HS-5 (cell line): ENCODE measurements around the gene TBX10.
"Not testable (repeated sequence)": the region's sequence is repeated elsewhere in the genome, so short reads cannot be mapped to it uniquely, and the experiment has no call there.

ENCODE experiments used
- DNase-seq: peaks from one replicate; pipeline ENCODE4 v3.0.0-alpha.2; 2012; ENCODE audit warnings: low read depth

TBX10 gene

DNA sequence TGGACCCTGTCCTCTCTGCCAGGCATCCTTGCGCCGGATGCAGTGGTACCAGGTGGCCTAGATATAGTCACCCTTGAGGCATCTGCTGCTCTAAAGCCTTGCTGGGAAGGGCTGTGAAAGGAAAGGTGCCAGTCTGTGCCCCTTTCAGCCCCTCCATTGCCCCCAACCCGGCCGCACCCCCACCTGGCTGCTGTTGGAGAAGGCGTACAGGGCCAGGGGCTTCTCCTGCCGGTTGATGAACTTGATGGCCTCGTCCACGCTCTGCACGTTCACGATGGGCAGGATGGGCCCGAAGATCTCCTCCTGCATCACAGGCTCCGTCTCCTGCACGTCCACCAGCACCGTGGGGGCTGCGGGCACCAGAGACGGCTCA lies 24.6 kb upstream of the TBX10 start:
- DNase-seq = no peak

DNA sequence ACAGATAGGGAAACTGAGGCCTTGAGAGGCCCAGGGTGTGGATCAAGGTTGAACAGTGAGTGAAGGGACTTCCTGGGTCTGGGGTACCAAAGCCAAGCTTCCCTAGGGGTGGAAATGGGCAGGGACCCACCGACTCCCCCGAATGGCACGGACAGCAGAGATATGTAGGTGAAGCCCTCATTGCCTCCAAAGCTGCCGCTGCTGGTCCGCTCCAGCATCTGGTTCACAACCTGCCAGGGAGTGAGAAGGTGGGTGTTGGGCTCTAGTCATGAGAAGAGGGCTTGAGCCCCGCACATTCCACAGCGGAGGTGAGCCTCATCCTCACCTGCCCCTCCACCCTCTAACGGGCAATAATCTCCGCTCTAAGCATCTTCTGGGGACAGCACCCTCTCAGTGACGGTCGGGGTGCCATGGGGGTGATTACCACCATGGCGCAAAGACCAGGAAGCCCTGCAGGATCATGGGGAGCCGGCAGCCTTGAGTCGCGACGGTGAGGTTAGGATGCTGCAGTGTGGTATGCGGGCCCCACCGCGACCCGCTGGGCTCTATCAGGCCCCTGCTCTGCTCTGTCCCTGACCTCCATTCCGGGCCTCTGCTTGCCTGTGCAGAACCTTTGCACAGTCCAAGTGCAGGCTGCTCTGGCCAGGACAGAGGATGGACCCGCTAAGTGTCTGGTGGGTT lies 24.1 kb upstream of the TBX10 start:
- DNase-seq = no peak

DNA sequence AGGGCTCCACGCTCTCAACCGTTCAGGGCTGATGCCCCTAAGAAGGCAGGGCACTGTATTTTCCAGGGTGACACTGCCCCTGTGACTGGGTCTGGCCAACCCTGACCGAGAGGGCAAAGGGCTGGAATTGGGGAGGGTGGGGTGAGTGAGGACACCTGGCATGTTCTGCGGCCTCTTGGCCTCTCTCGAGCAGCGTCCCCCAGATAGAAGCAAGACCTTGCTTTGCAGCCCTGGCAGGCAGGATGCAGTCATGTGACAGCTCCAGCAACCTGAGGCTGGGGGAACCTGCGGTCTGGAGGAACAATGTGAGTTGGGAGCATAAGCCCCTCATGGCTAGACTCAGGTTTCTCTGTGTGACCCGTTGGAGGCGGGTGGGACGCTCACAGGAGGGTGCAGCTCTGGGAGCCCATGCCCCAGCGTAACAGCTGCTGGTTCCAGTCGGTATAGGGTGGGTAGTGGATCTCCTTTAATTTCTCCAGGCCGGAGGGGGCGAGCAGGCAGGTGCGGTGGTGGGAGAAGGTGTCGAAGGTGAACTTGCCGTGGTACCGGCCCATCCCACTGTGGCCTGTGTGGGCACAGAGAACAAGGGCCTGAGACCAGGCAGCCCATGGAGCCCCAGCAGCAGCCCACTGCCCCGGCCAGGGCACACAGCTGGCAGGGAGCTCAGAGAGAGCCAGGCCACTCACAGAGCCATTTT lies 23.4 kb upstream of the TBX10 start:
- no peak for DNase-seq

DNA sequence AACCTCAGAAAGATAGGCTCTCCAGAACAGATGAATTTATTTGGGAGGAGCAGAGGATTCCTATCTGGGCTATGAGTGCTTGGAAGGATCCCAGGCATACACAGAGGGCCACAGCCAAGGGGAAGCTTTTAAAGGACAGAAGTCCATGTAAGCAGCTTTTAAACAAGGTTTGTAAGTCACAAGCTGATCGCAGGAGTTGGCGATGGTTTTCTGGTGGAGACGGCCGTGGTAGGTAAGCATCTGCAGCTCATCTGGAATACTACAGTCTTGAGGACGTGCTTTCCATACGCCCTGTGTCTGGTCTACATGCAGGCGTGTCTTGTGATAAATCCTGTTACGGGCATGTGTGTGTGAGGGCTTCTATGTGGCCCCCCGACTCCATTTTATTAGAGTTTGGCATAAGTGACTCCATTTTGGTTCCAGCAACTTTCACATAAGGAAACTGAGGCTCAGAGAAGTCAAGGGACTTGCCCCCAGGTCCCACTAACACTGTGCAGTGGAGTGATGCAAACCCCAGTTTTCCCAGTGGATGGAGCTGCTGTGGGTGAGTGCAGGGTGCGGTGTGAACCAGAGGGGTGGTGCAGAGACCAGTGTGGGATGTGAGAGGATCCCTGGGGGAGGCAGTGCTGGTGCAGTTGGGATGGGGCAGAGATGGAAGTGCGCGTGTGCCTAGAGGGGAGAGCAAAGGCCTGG lies 22.7 kb upstream of the TBX10 start:
- DNase-seq = no peak

DNA sequence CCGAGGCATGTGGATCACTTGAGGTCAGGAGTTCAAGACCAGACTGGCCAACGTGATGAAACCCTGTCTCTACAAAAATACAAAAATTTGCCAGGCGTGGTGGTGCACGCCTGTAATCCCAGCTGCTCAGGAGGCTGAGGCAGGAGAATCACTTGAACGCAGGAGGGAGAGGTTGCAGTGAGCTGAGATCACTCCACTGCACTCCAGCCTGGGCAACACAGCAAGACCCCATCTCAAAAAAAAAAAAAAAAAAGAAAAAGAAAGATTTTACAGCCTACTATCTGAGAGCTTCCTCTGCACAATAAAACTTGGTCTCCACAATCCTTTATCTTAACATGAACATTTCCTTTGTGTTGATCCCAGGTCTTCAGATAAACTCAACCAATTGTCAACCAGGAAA lies 21.2 kb upstream of the TBX10 start:
- not testable (repeated sequence) for DNase-seq

DNA sequence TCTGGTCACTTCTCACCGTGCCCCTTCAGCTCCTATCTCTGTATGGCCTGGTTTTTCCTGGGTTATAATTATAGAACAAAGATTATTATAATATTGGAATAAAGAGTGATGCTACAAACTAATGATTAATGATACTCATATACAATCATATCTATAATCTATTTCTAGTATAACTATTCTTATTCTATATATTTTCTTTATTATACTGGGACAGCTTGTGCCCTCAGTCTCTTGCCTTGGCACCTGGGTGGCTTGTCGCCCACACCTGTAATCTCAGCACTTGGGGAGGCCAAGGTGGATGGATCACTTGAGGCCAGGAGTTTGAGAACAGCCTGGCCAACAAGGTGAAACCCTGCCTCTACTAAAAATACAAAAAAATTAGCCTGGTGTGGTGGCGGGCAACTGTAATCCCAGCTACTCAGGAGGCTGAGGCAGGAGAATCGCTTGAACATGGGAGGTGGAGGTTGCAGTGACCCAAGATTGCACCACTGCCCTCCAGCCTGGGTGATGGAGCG lies 20.1 kb upstream of the TBX10 start:
- not testable (repeated sequence) for DNase-seq

DNA sequence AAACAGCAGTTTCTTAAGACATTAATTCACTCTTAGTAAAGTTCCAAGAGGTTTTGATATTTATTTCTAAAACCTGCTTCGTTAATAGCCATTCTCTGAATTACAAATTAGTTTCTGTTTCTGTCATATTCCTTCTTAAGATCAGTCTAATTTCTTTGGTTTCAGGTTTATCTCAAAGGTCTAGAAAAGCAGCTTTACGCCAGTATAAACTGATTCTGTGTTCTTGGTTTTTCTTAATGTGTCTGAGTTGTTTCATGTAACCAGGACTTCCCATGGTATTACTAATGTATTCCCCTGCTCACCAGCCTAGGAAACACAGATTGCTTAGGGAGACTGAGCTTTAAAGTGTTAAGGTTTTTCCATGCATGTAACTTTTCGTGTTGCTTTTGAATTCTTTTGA lies 17.7 kb upstream of the TBX10 start:
- no peak for DNase-seq

DNA sequence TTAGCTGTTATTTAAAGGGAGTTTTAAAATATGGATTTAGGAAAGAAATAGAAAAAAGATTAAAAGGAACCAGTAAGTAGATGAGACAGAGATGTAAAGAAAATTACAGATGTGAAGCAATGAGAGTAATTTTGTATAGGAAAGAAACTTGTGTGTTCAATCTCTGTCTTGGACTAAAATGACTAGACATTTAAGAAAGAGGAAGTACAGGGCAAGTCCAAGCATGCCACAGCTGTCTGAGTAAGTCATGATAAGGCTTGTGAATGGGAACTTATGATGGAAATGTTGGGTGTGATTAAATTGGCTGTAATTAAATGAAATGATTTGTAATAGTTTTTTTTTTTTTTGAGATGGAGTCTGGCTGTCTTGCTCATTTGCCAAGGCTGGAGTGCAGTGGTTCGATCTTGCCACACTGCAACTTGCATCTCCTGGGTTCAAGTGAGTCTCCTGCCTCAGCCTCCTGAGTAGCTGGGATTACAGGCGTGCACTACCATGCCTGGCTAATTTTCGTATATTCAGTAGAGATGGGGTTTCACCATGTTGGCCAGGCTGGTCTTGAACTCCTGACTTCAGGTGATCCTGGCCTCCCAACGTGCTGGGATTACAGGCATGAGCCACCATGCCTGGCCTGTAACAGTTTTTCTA lies 16.8 kb upstream of the TBX10 start:
- no peak for DNase-seq

DNA sequence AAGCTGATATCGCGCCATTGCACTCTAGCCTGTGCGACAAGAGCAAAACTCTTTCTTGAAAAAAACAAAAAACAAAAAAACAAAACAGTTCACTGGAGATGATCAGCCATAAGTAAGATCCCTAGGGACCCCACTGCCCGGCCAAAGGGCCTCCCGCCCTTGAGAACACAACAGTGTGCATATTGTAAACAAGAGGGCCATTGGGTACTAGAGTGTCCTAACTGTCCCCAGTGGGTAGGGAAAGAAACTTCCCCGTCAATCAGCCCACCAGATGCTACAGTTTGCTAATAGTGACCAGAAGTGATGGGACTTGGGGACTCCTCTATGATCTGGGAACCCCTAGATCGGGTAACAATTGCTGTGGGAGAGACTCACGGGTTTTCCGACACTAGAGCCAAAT lies 14.7 kb upstream of the TBX10 start:
- DNase-seq = no peak

DNA sequence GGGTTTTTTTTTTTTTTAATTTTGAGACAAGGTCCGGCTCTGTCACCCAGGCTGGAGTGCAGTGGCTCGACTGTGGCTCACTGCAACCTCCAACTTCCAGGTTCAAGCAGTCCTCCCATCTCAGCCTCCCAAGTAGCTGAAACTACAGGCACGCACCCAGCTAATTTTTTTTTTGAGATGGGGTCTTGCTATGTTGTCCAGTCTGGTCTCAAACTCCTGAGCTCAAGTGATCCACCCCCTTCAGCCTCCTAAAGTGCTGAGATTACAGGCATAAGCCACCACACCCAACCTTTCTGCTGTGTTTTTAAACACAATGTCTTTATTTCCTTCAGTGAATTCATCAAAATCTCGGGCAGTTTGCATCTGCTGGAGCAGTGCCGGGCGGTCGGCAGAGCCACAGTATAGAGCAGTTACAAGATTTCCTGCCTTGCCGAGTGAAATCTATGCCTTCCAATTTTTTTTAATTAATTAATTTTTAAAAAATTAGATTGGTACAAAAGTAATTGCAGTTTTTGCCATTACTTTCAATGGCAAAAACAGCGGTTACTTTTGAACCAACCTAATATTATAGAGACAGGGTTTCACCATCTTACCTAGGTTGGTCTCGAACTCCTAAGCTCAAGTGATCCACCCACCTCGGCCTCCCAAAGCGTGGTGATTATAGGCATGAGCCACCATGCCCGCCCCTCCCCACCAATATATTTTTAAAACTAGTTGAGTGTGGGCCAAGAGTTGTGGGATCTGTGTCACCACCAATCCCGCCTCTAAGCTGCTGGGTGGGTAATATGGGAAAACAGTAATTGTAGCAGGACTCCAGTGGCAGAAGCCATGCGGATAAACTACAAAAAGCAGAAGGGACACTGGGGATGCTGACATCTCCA lies 13.6 kb upstream of the TBX10 start:
- DNase-seq = no peak

DNA sequence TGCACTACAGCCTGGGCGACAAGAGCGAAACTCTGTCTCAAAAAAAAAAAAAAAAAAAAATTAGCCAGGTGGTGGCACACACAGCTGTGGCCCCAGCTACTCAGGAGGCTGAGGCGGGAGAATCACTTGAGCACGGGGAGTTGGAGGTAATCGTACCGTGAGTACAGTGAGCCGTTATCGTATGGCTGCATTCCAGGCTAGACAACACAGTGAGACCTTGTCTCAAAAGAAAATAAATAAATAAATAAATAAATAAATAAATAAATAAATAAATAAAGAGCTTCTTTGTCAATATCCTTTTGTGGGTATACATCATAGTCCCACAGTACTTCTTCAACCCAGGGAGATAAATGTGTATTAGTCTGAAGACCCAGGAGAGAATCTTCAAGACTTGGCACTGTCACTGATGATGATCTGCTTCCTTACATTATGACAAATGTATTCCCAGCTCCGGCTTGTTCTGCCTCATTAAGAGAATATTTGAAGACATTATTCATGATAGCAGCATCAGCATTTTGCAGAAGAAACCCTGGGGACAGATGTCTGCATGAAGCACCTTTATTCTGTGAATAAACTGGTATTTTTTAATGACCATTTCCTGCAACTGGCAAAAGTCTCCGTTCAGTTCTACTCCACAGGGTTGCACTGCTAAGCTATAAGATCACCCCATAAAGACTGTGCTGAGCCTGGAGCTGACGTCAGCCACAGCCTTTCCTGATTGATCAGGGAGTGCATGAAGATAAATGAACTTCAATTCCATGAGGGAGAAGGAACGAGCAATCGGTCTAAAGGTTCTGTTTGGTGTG lies 12.6 kb upstream of the TBX10 start:
- no peak for DNase-seq

DNA sequence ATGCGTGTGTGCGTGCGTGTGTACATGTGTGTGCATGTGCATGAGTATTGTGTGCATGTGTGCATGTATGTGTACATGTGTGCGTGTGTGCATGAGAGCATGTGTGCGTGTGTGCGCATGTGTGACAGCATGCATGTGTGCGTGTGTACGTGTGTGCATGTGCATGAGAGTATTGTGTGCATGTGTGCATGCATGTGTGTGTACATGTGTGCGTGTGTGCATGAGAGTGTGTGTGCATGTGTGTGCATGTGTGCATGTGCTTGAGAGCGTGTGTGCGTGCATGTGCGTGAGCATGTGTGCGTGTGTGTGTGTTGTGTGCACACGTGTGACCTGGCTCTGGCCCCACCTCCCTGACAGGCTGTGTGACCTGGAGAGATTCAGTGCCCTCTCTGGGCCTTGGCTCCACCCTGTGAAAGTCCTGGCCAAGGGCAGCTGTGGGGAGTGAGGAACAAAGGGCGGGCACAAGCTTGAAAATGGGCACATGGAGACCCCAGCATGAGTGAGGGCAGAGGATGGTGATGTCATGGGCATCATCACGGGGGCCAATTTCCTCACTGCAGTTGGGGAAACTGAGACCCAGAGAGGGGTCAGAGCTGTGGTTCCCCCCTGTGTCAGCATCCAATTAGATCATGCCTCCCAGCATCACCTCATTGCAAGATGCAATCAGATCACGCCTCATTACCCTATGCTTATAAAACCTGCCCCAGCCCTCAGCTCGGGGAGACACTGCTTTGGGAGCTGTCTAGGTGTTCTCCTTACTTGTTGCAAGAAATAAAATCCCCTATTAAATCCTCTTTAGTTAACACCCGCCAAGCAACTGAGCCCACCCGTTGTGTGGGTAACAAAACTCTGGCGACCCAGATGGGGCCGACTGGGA lies 10.3 kb upstream of the TBX10 start:
- DNase-seq = no peak

DNA sequence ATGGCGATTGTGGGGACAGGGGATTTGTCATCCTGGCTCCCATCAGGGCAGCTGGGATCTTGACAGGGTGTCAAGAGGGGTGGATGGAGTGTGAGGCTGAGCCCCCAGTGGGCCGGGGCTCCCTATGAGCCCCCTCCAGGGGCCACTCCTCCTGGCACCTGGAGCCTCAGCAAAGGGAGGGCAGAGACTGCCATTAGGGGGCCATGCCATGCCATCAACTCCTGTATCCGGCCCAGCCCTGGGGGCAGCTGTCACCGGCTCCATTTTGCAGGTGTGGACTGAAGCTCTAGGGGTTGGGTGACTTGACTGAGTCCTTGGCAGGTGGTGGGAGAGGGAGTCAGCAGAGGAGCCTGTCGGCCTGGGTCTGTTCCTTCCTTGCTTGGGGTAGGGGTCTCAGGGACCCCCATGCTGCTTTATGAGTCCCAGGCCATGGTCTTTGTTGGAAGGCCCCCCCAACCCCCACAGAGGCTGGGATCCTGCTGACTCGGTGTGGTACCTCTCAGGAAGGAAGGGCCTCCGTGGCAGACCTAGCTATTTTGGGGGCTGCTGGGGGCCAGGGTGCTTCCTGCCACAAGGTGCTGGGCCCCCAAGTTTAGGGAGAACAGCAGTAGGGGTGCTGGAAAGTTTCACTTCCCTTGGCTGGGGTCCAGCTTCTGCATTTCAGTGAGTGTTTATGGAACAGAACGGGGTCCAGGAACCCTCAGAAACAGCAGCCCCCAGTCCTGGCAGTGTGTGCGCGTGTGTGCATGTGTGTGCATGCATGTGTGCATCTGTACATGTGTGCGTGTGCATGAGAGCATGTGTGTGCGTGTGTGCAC lies 9.4 kb upstream of the TBX10 start:
- DNase-seq = no peak

DNA sequence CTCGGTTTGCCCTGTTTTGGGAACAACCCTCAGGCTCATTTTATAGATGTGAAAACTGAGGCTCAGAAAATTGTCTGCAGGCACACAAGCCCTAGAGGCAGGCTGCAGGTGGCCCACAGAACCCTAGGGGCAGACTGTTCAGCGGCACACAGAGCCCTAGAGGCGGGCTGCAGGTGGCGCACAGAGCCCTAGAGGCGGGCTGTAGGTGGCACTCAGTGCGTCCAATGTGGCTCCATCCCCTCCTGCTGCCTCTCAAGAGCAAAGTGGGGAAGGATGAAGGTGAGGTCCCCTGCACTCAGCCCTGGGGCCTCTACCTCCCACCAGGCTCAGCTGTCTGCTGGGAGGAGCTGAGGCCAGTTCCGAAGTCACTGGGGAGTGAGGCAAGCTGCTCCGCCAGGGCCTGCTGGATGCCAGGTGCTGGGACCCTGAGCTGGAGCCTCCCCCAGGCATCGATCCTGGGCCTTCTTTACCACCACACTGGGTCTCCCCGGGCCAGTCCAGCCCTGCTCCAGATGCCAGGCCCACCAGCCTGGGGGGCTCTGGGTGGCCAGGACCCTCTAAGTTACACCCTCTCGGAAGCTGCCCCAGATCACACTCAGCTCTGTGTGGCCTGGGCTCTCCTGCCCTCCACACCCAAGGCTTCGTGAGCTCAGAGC lies 8.7 kb upstream of the TBX10 start:
- DNase-seq = no peak

DNA sequence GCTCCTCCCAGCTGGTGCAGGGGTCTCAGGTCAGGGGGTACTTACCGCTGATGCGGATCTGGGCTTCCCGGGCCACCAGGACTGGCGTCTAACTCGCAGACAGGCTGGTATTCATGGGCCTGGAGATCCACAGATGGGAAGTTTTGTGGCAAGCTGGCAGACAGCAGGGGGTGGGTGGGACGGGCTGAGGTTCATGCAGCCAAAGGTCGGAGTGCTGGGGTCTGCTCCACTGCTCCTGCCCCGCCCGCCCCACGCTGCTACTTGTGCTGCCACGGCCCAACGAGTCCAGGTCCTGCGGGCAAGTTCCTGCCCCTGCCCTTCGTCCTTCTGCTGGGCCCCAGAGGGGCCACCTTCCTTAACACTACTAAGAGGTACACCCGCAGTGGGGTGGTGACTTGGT lies 7.9 kb upstream of the TBX10 start:
- no peak for DNase-seq

DNA sequence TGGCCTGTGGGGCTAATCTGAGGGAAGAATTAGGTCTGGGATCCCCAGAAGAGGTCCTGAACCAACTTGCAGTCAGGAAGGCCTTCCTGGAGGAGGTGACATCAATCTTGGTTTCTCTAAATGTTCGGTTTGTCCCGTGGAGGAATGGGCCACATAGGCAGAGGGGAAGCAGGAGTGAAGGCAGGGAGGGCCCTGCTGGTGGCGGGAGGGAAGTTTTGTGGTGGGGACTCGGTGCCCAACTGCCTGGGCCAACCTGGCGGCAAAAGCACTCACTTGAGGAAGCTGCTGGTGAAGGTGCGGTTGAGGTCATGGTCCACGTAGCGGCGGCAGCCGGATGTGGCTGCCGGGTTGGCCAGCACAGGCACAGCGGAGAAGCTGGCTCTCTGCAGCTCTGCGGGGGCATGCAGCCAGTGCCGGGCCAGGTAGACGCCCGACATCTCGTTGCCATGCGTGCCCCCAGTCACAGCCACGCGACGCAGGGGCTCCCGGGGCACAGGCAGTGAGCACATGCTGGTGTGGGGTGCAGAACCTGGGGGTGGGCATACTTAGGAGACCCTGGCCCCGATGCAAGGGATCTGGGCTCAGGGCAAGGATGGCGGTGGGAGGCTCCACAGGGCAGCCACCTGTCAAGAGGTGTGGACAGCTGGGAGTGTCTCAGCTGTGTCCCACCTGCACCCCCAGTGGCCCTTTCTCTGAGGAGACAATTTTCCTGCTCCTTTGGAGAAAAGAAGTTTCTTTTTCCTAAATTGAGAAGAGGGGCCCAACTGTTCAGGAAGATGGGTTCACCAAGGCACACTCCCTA lies 7.2 kb upstream of the TBX10 start:
- DNase-seq = no peak
